GM12878 (cell line): ENCODE data around the gene MRPS18A. TPM values are rescaled to one million over a fixed set of nuclear protein-coding genes. Genes with fewer than 3 reads are reported as not detected.

Experiments
- ASH2L ChIP-seq: fragments of 300-600, 200-600 bp; sonication (generic); IDR thresholded peaks from 2 replicates; pipeline ENCODE4 v1.6.1; 2017; ENCODE audit warnings: low read depth, mild to moderate bottlenecking, borderline replicate concordance
- BACH1 ChIP-seq: fragments of 450-650 bp; IDR thresholded peaks from 2 replicates; pipeline ENCODE4 v1.6.1; 2017; ENCODE audit warnings: mild to moderate bottlenecking, borderline replicate concordance
- CEBPZ ChIP-seq: fragments of 150-350 bp; IDR thresholded peaks from 2 replicates; pipeline ENCODE4 v1.6.1; 2016; ENCODE audit warnings: low read depth, low read length
- HDAC2 ChIP-seq: fragments of 200-600 bp; sonication (generic); IDR thresholded peaks from 2 replicates; pipeline ENCODE4 v1.6.1; 2017
- LARP7 ChIP-seq: fragments of 450-650 bp; IDR thresholded peaks from 2 replicates; pipeline ENCODE4 v1.6.1; 2017; ENCODE audit warnings: mild to moderate bottlenecking
- NFYB ChIP-seq: IDR thresholded peaks from 2 replicates; pipeline ENCODE4 v1.6.1; 2011; ENCODE audit warnings: low read depth, mild to moderate bottlenecking, low read length, improper control_type of control experiment, moderate library complexity; ENCODE audit not compliant: insufficient read depth
- NKRF ChIP-seq: fragments of 450-650 bp; conservative IDR thresholded peaks from 2 replicates; pipeline ENCODE4 v1.6.1; 2017; ENCODE audit warnings: mild to moderate bottlenecking, moderate library complexity
- PML ChIP-seq: IDR thresholded peaks from 2 replicates; pipeline ENCODE4 v1.6.1; 2012; ENCODE audit warnings: low read length, inconsistent platforms
- RELB ChIP-seq: fragments of 450-650 bp; IDR thresholded peaks from 2 replicates; pipeline ENCODE4 v1.6.1; 2017; ENCODE audit warnings: low read depth, mild to moderate bottlenecking, moderate library complexity
- RUNX3 ChIP-seq: IDR thresholded peaks from 2 replicates; pipeline ENCODE4 v1.6.1; 2012; ENCODE audit warnings: low read length, inconsistent platforms
- TAF1 ChIP-seq: IDR thresholded peaks from 2 replicates; pipeline ENCODE4 v1.6.1; 2011; ENCODE audit warnings: mild to moderate bottlenecking, low read depth, low read length, borderline replicate concordance
- USF1 ChIP-seq: IDR thresholded peaks from 2 replicates; pipeline ENCODE4 v1.6.1; 2011; ENCODE audit warnings: borderline replicate concordance, low read depth, mild to moderate bottlenecking, moderate library complexity, mixed read lengths, low read length; ENCODE audit not compliant: insufficient read depth; ENCODE audit errors: extremely low read length
- ZNF207 ChIP-seq: fragments of 450-650 bp; IDR thresholded peaks from 2 replicates; pipeline ENCODE4 v1.6.1; 2014; ENCODE audit warnings: antibody characterized with exemption, mild to moderate bottlenecking, borderline replicate concordance
- polyA plus RNA-seq, 11 experiments: library from polyadenylated mRNA; depleted of rRNA in 4 of 11; unstranded in 6 of 11; stranded (reverse) in 5 of 11; fragments of >200 nt; fragmentation: Nextera tagmentation in 4 of 11; fragmentation: Illumina TruSeq in 1 of 11; extraction: Ambion mirVana in 4 of 11; extraction: Trizol in 1 of 11; gene quantifications; 1 replicate in 1 of 11; 2 replicates in 10 of 11; pipeline versions ENCODE4 v1.2.1 to v1.2.3, GENCODE V29; 2011 to 2016; ENCODE audit warnings: inconsistent platforms in 2 of 11, missing spikeins in 2 of 11, low read depth in 1 of 11
- total RNA-seq, 4 experiments: library from RNA; depleted of rRNA in 3 of 4; stranded (reverse); fragments of >200 nt in 3 of 4; fragmentation: Illumina TruSeq in 1 of 4; extraction: Trizol in 1 of 4; gene quantifications; 2 replicates each; pipeline versions ENCODE4 v1.2.1 to v1.2.3, GENCODE V29; 2013 to 2021

Gene MRPS18A
- total and polyA plus RNA-seq, 10 of the 15 experiments (the other 5 are each of a cell fraction or from before 2014, with no cell fraction given): 66.3 to 158 (median 98.7) TPM

DNA sequence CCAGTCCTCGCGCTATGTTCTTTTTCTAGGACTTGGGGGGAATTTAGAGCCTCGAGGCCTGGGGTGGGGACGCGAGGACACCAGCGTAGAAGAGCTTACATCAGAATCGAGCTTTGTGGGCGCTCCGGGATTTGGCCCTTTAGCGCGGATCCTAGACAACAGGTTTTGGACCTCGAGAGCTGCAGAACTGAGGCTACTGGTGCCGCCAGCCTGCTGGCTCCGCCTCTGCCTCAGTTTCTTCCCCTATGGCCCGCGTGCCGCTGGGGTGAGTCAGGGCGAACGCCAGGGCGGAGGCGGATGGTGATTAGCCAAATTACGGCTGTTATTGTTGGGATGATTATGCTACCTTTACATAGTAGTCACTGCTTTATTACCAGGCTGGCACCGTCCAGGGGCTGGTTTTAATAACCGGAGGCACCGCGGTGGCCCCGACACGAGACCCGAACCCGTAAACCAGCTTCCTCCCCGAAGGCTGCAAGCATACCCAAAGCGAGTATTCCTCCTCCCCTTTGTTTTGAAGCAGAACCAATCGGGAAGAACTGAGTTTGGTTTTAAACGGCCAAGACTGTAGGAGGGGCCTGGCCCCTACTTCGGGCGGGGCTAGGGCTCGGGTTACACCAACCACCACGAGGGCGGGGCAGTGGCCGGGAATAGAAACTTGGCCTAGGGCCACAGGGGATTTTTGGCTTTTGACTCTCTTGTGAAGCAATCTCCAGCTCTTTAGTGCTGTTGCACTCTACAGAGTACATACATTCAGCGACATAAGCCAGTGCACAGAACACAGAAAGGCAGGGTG is 57.9 kb downstream of the MRPS18A start (continued):
- TF ChIP-seq CEBPZ (no peak), LARP7 (peak; percentile 62; the same call in 1 of the 2 replicates), NFYB (peak; percentile 88), HDAC2 (no peak), RELB (no peak; the same call in none of the 2 replicates), ZNF207 (peak; percentile 71), PML (peak; percentile 47; the same call in 1 of the 2 replicates), BACH1 (no peak; the same call in 1 of the 2 replicates), ASH2L (no peak; the same call in 1 of the 2 replicates), USF1 (no peak), TAF1 (peak; percentile 81), RUNX3 (peak; percentile 60), NKRF (peak; percentile 78)
